Thyroid gland (tissue), 4 donors: ENCODE measurements around the gene FSTL3. TPM values are rescaled to one million over a fixed set of nuclear protein-coding genes. Genes with fewer than 3 reads are reported as not detected.
"Not testable (repeated sequence)": the region's sequence is repeated elsewhere in the genome, so short reads cannot be mapped to it uniquely, and the experiment has no call there.

Experiments used
- DNase-seq, 2 donors: peaks; one replicate each; pipeline ENCODE4 v3.0.0-alpha.2; 2019
- H3K27ac ChIP-seq, 3 donors: fragments of 200-600 bp; sonication (generic); 1 replicate in 2 of 3; 2 replicates in 1 of 3; pipeline ENCODE4 v1.5.1; 2016 to 2019; ENCODE audit warnings: mild to moderate bottlenecking in 1 of 3, moderate library complexity in 1 of 3
- H3K27me3 ChIP-seq: fragments of 200-600 bp; sonication (generic); one replicate; pipeline ENCODE4 v1.5.1; 2019
- H3K36me3 ChIP-seq, 2 donors: fragments of 200-600 bp; sonication (generic); one replicate each; pipeline ENCODE4 v1.5.1; 2016 to 2019
- H3K4me1 ChIP-seq, 2 donors: fragments of 200-600 bp; sonication (generic); one replicate each; pipeline ENCODE4 v1.5.1; 2017 to 2019
- H3K4me3 ChIP-seq, 3 donors: fragments of 200-600 bp; sonication (generic); replicated peaks in 1 of 3; 1 replicate in 2 of 3; 2 replicates in 1 of 3; pipeline ENCODE4 v1.5.1; 2016; ENCODE audit warnings: mild to moderate bottlenecking in 1 of 3
- H3K9me3 ChIP-seq: fragments of 200-600 bp; sonication (generic); one replicate; pipeline ENCODE4 v1.5.1; 2017
- CTCF ChIP-seq, 6 experiments: fragments of 200-600 bp in 3 of 6; fragments of 450-650 bp in 3 of 6; sonication (generic) in 3 of 6; IDR thresholded peaks; one replicate each; pipeline ENCODE4 v1.5.1; 2016 to 2019; ENCODE audit warnings: antibody characterized with exemption in 6 of 6, mild to moderate bottlenecking in 2 of 6, inconsistent platforms in 1 of 6, moderate library complexity in 1 of 6
- POLR2A ChIP-seq, 2 donors: fragments of 450-650 bp; IDR thresholded peaks; one replicate each; pipeline ENCODE4 v1.6.1; 2017; ENCODE audit warnings: antibody characterized with exemption in 2 of 2, mild to moderate bottlenecking in 2 of 2, moderate library complexity in 1 of 2
- WGBS, 2 donors: methylation state at CpG; one replicate each; pipeline ENCODE4 v1.1.5; 2017; 5-methylcytosine and 5-hydroxymethylcytosine counted together
- intact Hi-C: fragments of 100-400 bp; cut with DNase I; formaldehyde crosslinking; loops from one replicate; pipeline ENCODE4 v1.15.1; 2023
- total RNA-seq, 4 donors: library from RNA; depleted of rRNA; stranded (reverse); fragments of >200 nt; gene quantifications; one replicate each; pipeline ENCODE4 v1.2.3, GENCODE V29; 2016

Gene FSTL3
- total RNA-seq, 4 donors from 2014 or later = 16.2 to 73.4 (median 62.9) TPM

GRCh38 chr19:726993-727956 is 51.1 kb downstream of the FSTL3 start:
- Histone ChIP-seq H3K27me3 (no peaks in the 10 kb centered on the region), H3K27ac (peak overlapping the region; percentile 15 to 70 (median 52)), H3K4me1 (peaks cover 0 to 19% of the 10 kb centered on the region in 2 donors), H3K9me3 (no peaks in the 10 kb centered on the region), H3K4me3 (no peak overlapping the region), H3K36me3 (no peaks in the 10 kb centered on the region)
- intact Hi-C loops = no loop called here
- 77 to 83% methylated on average over 30 to 42 of the region's 43 CpGs for WGBS, 2 donors
- no peak for TF ChIP-seq CTCF (IDR thresholded peaks at IDR 0.05)
- TF ChIP-seq POLR2A (IDR thresholded peaks at IDR 0.05) = no peak
- no peak for DNase-seq

- Histone ChIP-seq H3K9me3 (no peaks in the 10 kb centered on the region), H3K27ac (peak overlapping the region; percentile 15 to 70 (median 52)), H3K27me3 (no peaks in the 10 kb centered on the region), H3K36me3 (no peaks in the 10 kb centered on the region), H3K4me1 (peaks cover 0 to 12% of the 10 kb centered on the region in 2 donors), H3K4me3 (no peak overlapping the region)
- 75 to 79% methylated on average over 18 to 26 of the region's 26 CpGs for WGBS, 2 donors
- intact Hi-C loops = no loop called here
- peak; percentile 31 to 45 for DNase-seq
- TF ChIP-seq POLR2A (IDR thresholded peaks at IDR 0.05) (no peak), CTCF (IDR thresholded peaks at IDR 0.05) (no peak)
Measured at GRCh38 chr19:728011-728410, 51.8 kb downstream of the FSTL3 start.

GRCh38 chr19:729564-729963 is 53.4 kb downstream of the FSTL3 start:
- H3K27me3 ChIP-seq, H3K4me3 ChIP-seq, H3K36me3 ChIP-seq, intact Hi-C loops, DNase-seq, H3K4me1 ChIP-seq, H3K27ac ChIP-seq, H3K9me3 ChIP-seq: not testable (repeated sequence)
- 71 to 88% methylated on average over 4 to 8 of the region's 15 CpGs for WGBS, 2 donors

- peaks cover 0 to 8% of the 10 kb centered on the region in 2 donors for H3K4me1 ChIP-seq
- H3K4me3 ChIP-seq = no peak overlapping the region
- no peak for DNase-seq
- H3K27ac ChIP-seq = no peak overlapping the region
- TF ChIP-seq POLR2A (IDR thresholded peaks at IDR 0.05) = no peak
- TF ChIP-seq CTCF (IDR thresholded peaks at IDR 0.05) = no peak
- 75 to 82% methylated on average over 12 to 13 of the region's 14 CpGs for WGBS, 2 donors
- no peaks in the 10 kb centered on the region for H3K36me3 ChIP-seq
- intact Hi-C loops = no loop called here
- no peaks in the 10 kb centered on the region for H3K9me3 ChIP-seq
- H3K27me3 ChIP-seq = no peaks in the 10 kb centered on the region
Measured at GRCh38 chr19:729965-730668, 53.9 kb downstream of the FSTL3 start.

- Histone ChIP-seq H3K9me3 (no peaks in the 10 kb centered on the region), H3K4me3 (no peak overlapping the region), H3K27me3 (no peaks in the 10 kb centered on the region), H3K4me1 (peaks cover 0 to 8% of the 10 kb centered on the region in 2 donors), H3K27ac (no peak overlapping the region), H3K36me3 (no peaks in the 10 kb centered on the region)
- 82 to 85% methylated on average over 8 to 16 of the region's 16 CpGs for WGBS, 2 donors
- TF ChIP-seq POLR2A (IDR thresholded peaks at IDR 0.05) (no peak), CTCF (IDR thresholded peaks at IDR 0.05) (no peak)
- intact Hi-C loops = no loop called here
- no peak for DNase-seq
Measured at GRCh38 chr19:731000-731399, 54.8 kb downstream of the FSTL3 start.
